Spleen (tissue), 11 donors: ENCODE data around the gene CD38. TPM values are rescaled to one million over a fixed set of nuclear protein-coding genes. Genes with fewer than 3 reads are reported as not detected.

Experiments
- DNase-seq: peaks from one replicate; pipeline ENCODE4 v3.0.0-alpha.2; 2020
- H3K27ac ChIP-seq, 8 donors: fragments of 200-600 bp; sonication (generic) in 7 of 8; 1 replicate in 4 of 8; 2 replicates in 4 of 8; pipeline versions ENCODE4 v1.5.0 to v1.8.0; 2016 to 2021; ENCODE audit warnings: inconsistent platforms in 4 of 8, mild to moderate bottlenecking in 4 of 8, moderate library complexity in 1 of 8
- H3K27me3 ChIP-seq, 7 donors: fragments of 200-600 bp; sonication (generic) in 6 of 7; replicated peaks in 1 of 7; 1 replicate in 4 of 7; 2 replicates in 3 of 7; pipeline versions ENCODE4 v1.5.0 to v1.8.0; 2016 to 2021; ENCODE audit warnings: inconsistent platforms in 3 of 7, mild to moderate bottlenecking in 1 of 7
- H3K36me3 ChIP-seq, 6 donors: fragments of 200-600 bp; sonication (generic) in 5 of 6; 1 replicate in 4 of 6; 2 replicates in 2 of 6; pipeline versions ENCODE4 v1.5.0 to v1.8.0; 2016 to 2021; ENCODE audit warnings: inconsistent platforms in 2 of 6
- H3K4me1 ChIP-seq, 6 donors: fragments of 200-600 bp; sonication (generic) in 5 of 6; 1 replicate in 3 of 6; 2 replicates in 3 of 6; pipeline versions ENCODE4 v1.5.0 to v1.8.0; 2016 to 2021; ENCODE audit warnings: inconsistent platforms in 3 of 6
- H3K4me3 ChIP-seq, 8 donors: fragments of 200-600 bp; sonication (generic) in 7 of 8; 1 replicate in 4 of 8; 2 replicates in 4 of 8; pipeline versions ENCODE4 v1.5.0 to v1.8.0; 2016 to 2021; ENCODE audit warnings: inconsistent platforms in 4 of 8, mild to moderate bottlenecking in 4 of 8, moderate library complexity in 2 of 8
- H3K9me3 ChIP-seq, 8 donors: fragments of 200-600 bp; sonication (generic) in 7 of 8; 1 replicate in 4 of 8; 2 replicates in 4 of 8; pipeline versions ENCODE4 v1.5.0 to v1.8.0; 2016 to 2021; ENCODE audit warnings: inconsistent platforms in 4 of 8
- POLR2A ChIP-seq, 3 donors: fragments of 450-650 bp; IDR thresholded peaks; one replicate each; pipeline ENCODE4 v1.5.1; 2017; ENCODE audit warnings: antibody characterized with exemption in 3 of 3, mild to moderate bottlenecking in 1 of 3
- POLR2AphosphoS5 ChIP-seq, 3 donors: sonication (generic); formaldehyde crosslinking; IDR thresholded peaks; one replicate each; pipeline ENCODE4 v1.5.1; 2017; ENCODE audit warnings: antibody characterized with exemption in 3 of 3
- WGBS, 5 donors: extraction: QIAGEN DNeasy Blood & Tissue Kit in 3 of 5; methylation state at CpG; one replicate each; pipeline versions ENCODE4 v1.1.5 to v1.1.7; 2013 to 2018; 5-methylcytosine and 5-hydroxymethylcytosine counted together
- intact Hi-C: fragments of 100-400 bp; cut with DNase I; formaldehyde crosslinking; loops from one replicate; pipeline ENCODE4 v1.15.0; 2023; ENCODE audit warnings: low total_unique reads
- polyA plus RNA-seq, 3 donors: library from polyadenylated mRNA; stranded (reverse); fragments of 200-250 nt; gene quantifications; one replicate each; pipeline ENCODE4 v1.2.1, GENCODE V29; 2013
- total RNA-seq, 7 donors: library from RNA; depleted of rRNA in 3 of 7; stranded (reverse); fragments of >200 nt in 3 of 7; fragmentation: NEBNext Ultra II Directional in 4 of 7; extraction: Animal tissue kit (Norgen Biotek cat#: 25700) in 4 of 7; gene quantifications; one replicate each; pipeline versions ENCODE4 v1.1.0 to v1.2.1, GENCODE V29; 2016 to 2021
- TF ChIP-seq, protein P1 (sequence below), 11 experiments: fragments of 200-600 bp in 7 of 11; fragments of 450-650 bp in 4 of 11; sonication (generic) in 4 of 11; IDR thresholded peaks in 8 of 11; conservative IDR thresholded peaks in 3 of 11; 1 replicate in 7 of 11; 2 replicates in 4 of 11; pipeline versions ENCODE4 v1.4.0 to v1.8.0; 2016 to 2021; ENCODE audit warnings: antibody characterized with exemption in 11 of 11, inconsistent platforms in 4 of 11, mild to moderate bottlenecking in 1 of 11
- donor health status: healthy with polysubstance abuse.
- donor health status: DM: no; HTN: no; CAD: no; lungs with moderate emphysema.
- donor health status: DM: no; HTN: no; CAD: no.
- donor health status: Bipolar disorder and iron deficiency.
- donor health status: healthy.
- donor health status: DM: no; HTN: no; CAD: no.
- donor health status: DM: yes; HTN: yes; CAD: no.

The CD38 gene
- total and polyA plus RNA-seq, 10 donors = 4.9 to 92.9 (median 54.4) TPM

DNA sequence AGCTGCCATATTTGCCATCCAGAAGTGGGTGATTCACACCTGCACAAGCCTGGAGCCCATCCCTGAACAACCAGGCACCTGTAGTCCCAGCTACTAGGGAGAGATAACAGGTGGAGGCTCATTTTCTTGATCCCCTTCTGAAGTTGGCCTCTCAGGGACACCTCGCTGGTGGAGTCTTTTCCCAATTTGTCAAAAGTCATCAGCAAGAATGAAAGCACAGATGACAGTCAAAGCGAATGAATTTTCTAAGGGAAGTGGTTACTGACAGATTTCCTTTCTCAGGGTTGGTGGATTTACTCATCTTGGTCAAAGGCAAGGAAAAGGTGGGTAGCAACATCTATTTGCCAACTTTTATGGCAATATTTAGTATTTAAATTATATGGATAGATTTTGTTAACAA lies 123.9 kb downstream of the CD38 start:
- WGBS, 5 donors = 28 to 41% (median 35%) methylated on average over 2 of the region's 2 CpGs
- no peak for DNase-seq
- H3K9me3 ChIP-seq = no peaks in the 10 kb centered on the region
- H3K4me1 ChIP-seq = peaks cover 0 to 18% (median 1%) of the 10 kb centered on the region in 6 donors
- H3K4me3 ChIP-seq = peak overlapping the region in 1 of 8 donors; percentile 34
- peaks cover 0 to 28% (median 9%) of the 10 kb centered on the region in 7 donors for H3K27me3 ChIP-seq
- TF ChIP-seq POLR2A (IDR thresholded peaks at IDR 0.05) = no peak
- TF ChIP-seq, protein P1, sequence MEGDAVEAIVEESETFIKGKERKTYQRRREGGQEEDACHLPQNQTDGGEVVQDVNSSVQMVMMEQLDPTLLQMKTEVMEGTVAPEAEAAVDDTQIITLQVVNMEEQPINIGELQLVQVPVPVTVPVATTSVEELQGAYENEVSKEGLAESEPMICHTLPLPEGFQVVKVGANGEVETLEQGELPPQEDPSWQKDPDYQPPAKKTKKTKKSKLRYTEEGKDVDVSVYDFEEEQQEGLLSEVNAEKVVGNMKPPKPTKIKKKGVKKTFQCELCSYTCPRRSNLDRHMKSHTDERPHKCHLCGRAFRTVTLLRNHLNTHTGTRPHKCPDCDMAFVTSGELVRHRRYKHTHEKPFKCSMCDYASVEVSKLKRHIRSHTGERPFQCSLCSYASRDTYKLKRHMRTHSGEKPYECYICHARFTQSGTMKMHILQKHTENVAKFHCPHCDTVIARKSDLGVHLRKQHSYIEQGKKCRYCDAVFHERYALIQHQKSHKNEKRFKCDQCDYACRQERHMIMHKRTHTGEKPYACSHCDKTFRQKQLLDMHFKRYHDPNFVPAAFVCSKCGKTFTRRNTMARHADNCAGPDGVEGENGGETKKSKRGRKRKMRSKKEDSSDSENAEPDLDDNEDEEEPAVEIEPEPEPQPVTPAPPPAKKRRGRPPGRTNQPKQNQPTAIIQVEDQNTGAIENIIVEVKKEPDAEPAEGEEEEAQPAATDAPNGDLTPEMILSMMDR (IDR thresholded peaks at IDR 0.05 in 8 of 11, conservative IDR thresholded peaks at IDR 0.05 in 3 of 11) = no peak
- no peak for TF ChIP-seq POLR2AphosphoS5 (IDR thresholded peaks at IDR 0.05)
- H3K36me3 ChIP-seq = no peaks in the 10 kb centered on the region
- intact Hi-C loops = no loop called here
- H3K27ac ChIP-seq = peak overlapping the region in 5 of 8 donors; percentile 20 to 79 (median 71)

DNA sequence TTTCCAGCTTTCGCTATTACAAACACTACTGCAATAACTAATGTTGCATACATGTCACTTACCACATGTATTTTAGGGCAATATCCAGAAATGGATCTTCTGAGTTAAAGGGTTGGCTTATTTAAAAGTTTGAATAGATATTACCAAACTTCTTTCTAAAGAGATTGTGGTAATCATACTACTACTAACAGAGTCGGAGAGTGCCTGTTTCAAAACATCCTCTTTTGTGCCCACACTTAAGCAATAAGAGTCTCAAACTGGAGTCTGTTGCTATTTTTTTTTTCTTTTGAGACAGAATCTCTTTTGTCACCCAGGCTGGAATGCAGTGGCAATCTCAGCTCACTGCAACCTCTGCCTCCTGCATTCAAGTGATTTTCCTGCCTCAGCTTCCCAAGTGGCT lies 124.6 kb downstream of the CD38 start:
- Histone ChIP-seq H3K9me3 (no peaks in the 10 kb centered on the region), H3K4me1 (peaks cover 0 to 18% (median 1%) of the 10 kb centered on the region in 6 donors), H3K36me3 (no peaks in the 10 kb centered on the region), H3K27ac (peak overlapping the region in 5 of 8 donors; percentile 38 to 79 (median 71)), H3K4me3 (peak overlapping the region in 1 of 8 donors; percentile 34), H3K27me3 (peaks cover 0 to 24% (median 9%) of the 10 kb centered on the region in 7 donors)
- DNase-seq = no peak
- no peak for TF ChIP-seq POLR2A (IDR thresholded peaks at IDR 0.05)
- TF ChIP-seq POLR2AphosphoS5 (IDR thresholded peaks at IDR 0.05) = no peak
- intact Hi-C loops = no loop called here
- 42 to 69% (median 54%) methylated on average over 2 of the region's 2 CpGs for WGBS, 5 donors

Other genes starting within 250 kb of the CD38 start
- 100 to 1,000 TPM in 5 of 7 donors, 10 to 100 TPM in 2; 98.2 to 210 (median 141) TPM for gene FBXL5, start 123.0 kb upstream of the CD38 start, total RNA-seq
- gene FBXL5, start 123.0 kb upstream of the CD38 start, polyA plus RNA-seq = 10 to 100 TPM; 33.8 to 54.1 (median 33.9) TPM
- 10 to 100 TPM; 17.4 to 42.0 (median 27.9) TPM for gene FAM200B, start 96.5 kb upstream of the CD38 start, total RNA-seq
- 10 to 100 TPM; 28.0 to 39.8 (median 38.6) TPM for gene FAM200B, start 96.5 kb upstream of the CD38 start, polyA plus RNA-seq
- gene BST1, start 75.3 kb upstream of the CD38 start, total RNA-seq = 10 to 100 TPM; 12.3 to 54.3 (median 25.1) TPM
- gene BST1, start 75.3 kb upstream of the CD38 start, polyA plus RNA-seq = 1 to 10 TPM; 3.8 to 5.9 (median 4.8) TPM
- gene FGFBP1, start 160.4 kb downstream of the CD38 start, total RNA-seq = not detected
- under 1 TPM in 2 of 3 donors, not detected in 1; 0.08 to 0.10 TPM for gene FGFBP1, start 160.4 kb downstream of the CD38 start, polyA plus RNA-seq
- gene FGFBP2, start 184.8 kb downstream of the CD38 start, total RNA-seq = 10 to 100 TPM in 1 of 7 donors, 1 to 10 TPM in 6; 1.9 to 16.8 (median 7.2) TPM
- gene FGFBP2, start 184.8 kb downstream of the CD38 start, polyA plus RNA-seq = 1 to 10 TPM in 2 of 3 donors, under 1 TPM in 1; 0.47 to 2.2 (median 1.5) TPM